Measurements from ENCODE around the gene ITGB1BP1.

DNA sequence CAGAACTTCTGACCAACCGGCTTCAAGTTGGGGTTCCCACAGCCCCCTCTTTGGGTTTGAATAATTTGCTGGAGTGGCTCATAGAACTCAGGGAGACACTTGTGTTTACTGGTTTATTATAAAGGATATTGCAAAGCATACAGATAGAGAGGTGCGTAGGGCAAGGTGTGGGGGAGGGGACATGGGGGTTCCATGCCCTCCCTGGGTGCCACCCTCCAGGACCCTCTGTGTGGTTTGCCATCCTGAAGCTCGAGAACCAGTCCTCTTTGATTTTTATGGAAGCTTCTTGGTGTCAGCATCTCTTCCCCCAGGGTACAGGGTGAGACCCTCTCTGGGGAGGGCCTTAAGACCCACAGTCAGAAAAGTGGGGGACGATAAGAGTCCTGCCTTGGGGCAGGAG lies 38.8 kb downstream of the ITGB1BP1 start:
- TF ChIP-seq POLR2A (IDR thresholded peaks at IDR 0.05) (no peak), POLR2AphosphoS5 (IDR thresholded peaks at IDR 0.05) (no peak)
- TF ChIP-seq, protein P1, sequence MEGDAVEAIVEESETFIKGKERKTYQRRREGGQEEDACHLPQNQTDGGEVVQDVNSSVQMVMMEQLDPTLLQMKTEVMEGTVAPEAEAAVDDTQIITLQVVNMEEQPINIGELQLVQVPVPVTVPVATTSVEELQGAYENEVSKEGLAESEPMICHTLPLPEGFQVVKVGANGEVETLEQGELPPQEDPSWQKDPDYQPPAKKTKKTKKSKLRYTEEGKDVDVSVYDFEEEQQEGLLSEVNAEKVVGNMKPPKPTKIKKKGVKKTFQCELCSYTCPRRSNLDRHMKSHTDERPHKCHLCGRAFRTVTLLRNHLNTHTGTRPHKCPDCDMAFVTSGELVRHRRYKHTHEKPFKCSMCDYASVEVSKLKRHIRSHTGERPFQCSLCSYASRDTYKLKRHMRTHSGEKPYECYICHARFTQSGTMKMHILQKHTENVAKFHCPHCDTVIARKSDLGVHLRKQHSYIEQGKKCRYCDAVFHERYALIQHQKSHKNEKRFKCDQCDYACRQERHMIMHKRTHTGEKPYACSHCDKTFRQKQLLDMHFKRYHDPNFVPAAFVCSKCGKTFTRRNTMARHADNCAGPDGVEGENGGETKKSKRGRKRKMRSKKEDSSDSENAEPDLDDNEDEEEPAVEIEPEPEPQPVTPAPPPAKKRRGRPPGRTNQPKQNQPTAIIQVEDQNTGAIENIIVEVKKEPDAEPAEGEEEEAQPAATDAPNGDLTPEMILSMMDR (IDR thresholded peaks at IDR 0.05 in 8 of 11, conservative IDR thresholded peaks at IDR 0.05 in 3 of 11), result no peak

All from spleen (tissue), 7 donors.